ENCODE measurements around the gene ETV4. TPM values are rescaled to one million over a fixed set of nuclear protein-coding genes. Genes with fewer than 3 reads are reported as not detected.

Gene ETV4
- total and polyA plus RNA-seq, 2 experiments from 2014 or later = 10.7 to 14.8 TPM

DNA sequence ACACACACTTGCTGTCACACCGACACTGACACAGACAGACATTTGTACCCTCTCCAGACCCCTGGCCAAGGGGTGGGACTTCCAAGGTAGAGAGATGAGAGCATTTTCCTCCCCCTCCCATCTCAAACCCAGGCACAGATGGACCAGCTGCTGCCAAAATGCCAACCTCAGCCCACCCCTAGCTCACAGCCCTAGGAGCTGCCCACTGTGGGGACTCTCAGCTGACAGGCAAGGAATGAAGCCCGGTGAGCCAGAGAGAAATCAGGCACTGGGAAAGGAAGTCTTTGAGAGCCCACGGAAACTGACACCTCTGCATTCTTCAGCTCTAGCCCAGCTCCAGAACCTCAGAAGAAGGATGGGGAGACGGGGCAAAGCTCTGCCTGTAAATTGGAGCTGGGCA lies 2.8 kb downstream of the ETV4 start:
- H3K4me2 ChIP-seq = peak overlapping the region; percentile 99
- no peaks in the 10 kb centered on the region for H3K9me2 ChIP-seq (replicated peaks; ENCODE audit: insufficient read depth)
- no peaks in the 10 kb centered on the region for H3K9me3 ChIP-seq (ENCODE audit: low read depth)
- H4K20me1 ChIP-seq (ENCODE audit: insufficient read depth, poor library complexity, severe bottlenecking) = no peaks in the 10 kb centered on the region
- WGBS (ENCODE audit: low lambda C conversion rate, missing lambda C conversion rate) = 29% methylated on average over 4 of the region's 4 CpGs
- H3K27ac ChIP-seq = no peak overlapping the region
- H3K4me1 ChIP-seq (ENCODE audit: insufficient read depth) = peaks cover 15% of the 10 kb centered on the region
- no peaks in the 10 kb centered on the region for H3K79me2 ChIP-seq
- H3K36me3 ChIP-seq (replicated peaks; ENCODE audit: insufficient read depth, low read depth) = no peaks in the 10 kb centered on the region
- TF ChIP-seq EZH2 (IDR thresholded peaks at IDR 0.05; ENCODE audit: borderline replicate concordance) (no peak), CTCF (IDR thresholded peaks at IDR 0.05; ENCODE audit: poor library complexity) (no peak), EZH2phosphoT487 (IDR thresholded peaks at IDR 0.05; ENCODE audit: low read depth, severe bottlenecking, unreplicated experiment) (no peak)
- H3K27me3 ChIP-seq = peaks cover 26% of the 10 kb centered on the region
- no peak for DNase-seq (ENCODE audit: low spot score)
- no peak overlapping the region for H3K4me3 ChIP-seq
- H2AFZ ChIP-seq = no peak overlapping the region

- Histone ChIP-seq H3K36me3 (replicated peaks; ENCODE audit: insufficient read depth, low read depth) (no peaks in the 10 kb centered on the region), H3K4me1 (ENCODE audit: insufficient read depth) (peaks cover 15% of the 10 kb centered on the region), H3K4me3 (no peak overlapping the region), H4K20me1 (ENCODE audit: insufficient read depth, poor library complexity, severe bottlenecking) (no peaks in the 10 kb centered on the region), H3K27ac (no peak overlapping the region), H3K9me2 (replicated peaks; ENCODE audit: insufficient read depth) (no peaks in the 10 kb centered on the region), H3K9me3 (ENCODE audit: low read depth) (no peaks in the 10 kb centered on the region), H3K79me2 (no peaks in the 10 kb centered on the region), H3K4me2 (no peak overlapping the region), H3K27me3 (peaks cover 24% of the 10 kb centered on the region), H2AFZ (no peak overlapping the region)
- DNase-seq (ENCODE audit: low spot score) = no peak
- TF ChIP-seq CTCF (IDR thresholded peaks at IDR 0.05; ENCODE audit: poor library complexity) (no peak), EZH2phosphoT487 (IDR thresholded peaks at IDR 0.05; ENCODE audit: low read depth, severe bottlenecking, unreplicated experiment) (no peak), EZH2 (IDR thresholded peaks at IDR 0.05; ENCODE audit: borderline replicate concordance) (no peak)
- WGBS (ENCODE audit: low lambda C conversion rate, missing lambda C conversion rate) = 73% methylated on average over 6 of the region's 8 CpGs
Observed at GRCh38 chr17:43542859-43543258, 3.3 kb downstream of the ETV4 start.

DNA sequence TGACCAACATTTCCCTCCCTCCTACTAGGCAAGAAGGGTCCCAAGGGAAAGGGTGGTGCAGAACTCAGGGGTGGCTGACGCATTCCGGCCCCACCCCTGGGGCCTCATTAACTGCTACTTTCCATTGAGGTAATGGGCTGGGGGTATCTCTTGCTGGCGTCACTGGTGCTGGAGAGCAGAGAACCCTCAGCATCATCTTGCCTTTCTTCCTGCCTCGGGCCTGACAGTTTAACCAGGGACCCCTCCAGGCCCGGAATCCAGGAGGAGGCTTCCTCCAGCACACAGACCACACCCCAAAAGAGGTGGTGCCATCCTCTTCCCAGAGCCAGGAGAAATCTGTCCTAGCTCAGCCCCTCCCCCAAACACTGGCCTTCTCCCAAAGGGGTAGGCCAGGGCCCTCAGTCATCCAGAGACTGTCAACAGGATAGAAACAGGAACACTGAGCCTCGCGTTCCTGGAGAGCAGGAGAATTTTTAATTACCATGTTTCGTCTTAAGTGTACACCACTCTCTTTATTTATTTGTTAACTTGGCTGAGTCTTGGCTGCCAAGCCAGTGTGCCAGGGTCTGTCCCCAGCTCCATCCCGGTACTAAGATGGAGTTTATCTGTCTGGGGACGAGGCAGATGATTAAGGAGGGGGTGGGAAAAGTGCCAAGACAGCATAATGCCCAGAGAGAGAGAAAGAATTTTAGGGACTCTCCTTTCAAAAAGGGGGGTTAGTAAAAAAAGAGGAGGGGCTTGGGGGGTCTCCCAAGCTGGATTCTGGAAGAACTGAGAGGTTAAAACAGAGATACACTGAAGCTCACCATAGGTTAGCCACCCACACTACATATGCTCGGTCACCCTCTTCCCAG lies 5.1 kb downstream of the ETV4 start:
- Histone ChIP-seq H3K9me3 (ENCODE audit: low read depth) (no peaks in the 10 kb centered on the region), H3K36me3 (replicated peaks; ENCODE audit: insufficient read depth, low read depth) (no peaks in the 10 kb centered on the region), H3K4me2 (no peak overlapping the region), H3K27ac (no peak overlapping the region), H3K27me3 (peaks cover 11% of the 10 kb centered on the region), H3K79me2 (no peaks in the 10 kb centered on the region), H3K4me3 (no peak overlapping the region), H3K9me2 (replicated peaks; ENCODE audit: insufficient read depth) (no peaks in the 10 kb centered on the region), H3K4me1 (ENCODE audit: insufficient read depth) (peaks cover 15% of the 10 kb centered on the region), H4K20me1 (ENCODE audit: insufficient read depth, poor library complexity, severe bottlenecking) (no peaks in the 10 kb centered on the region), H2AFZ (no peak overlapping the region)
- 64% methylated on average over 11 of the region's 11 CpGs for WGBS (ENCODE audit: low lambda C conversion rate, missing lambda C conversion rate)
- no peak for DNase-seq (ENCODE audit: low spot score)
- TF ChIP-seq EZH2phosphoT487 (IDR thresholded peaks at IDR 0.05; ENCODE audit: low read depth, severe bottlenecking, unreplicated experiment) = no peak
- no peak for TF ChIP-seq EZH2 (IDR thresholded peaks at IDR 0.05; ENCODE audit: borderline replicate concordance)
- TF ChIP-seq CTCF (IDR thresholded peaks at IDR 0.05; ENCODE audit: poor library complexity) = no peak
